Karpas-422 (cell line): ENCODE measurements around the gene LTK. TPM values are rescaled to one million over a fixed set of nuclear protein-coding genes. Genes with fewer than 3 reads are reported as not detected.

Experiments used
- DNase-seq: peaks from one replicate; pipeline ENCODE4 v3.0.0-alpha.2; 2015
- H2AFZ ChIP-seq: fragments of 200-600 bp; sonication (generic); 2 replicates; pipeline ENCODE4 v1.6.1; 2014; ENCODE audit warnings: antibody characterized with exemption, low read length, mixed read lengths
- H3K27ac ChIP-seq: fragments of 200-600 bp; sonication (generic); 2 replicates; pipeline ENCODE4 v1.5.1; 2014; ENCODE audit warnings: mild to moderate bottlenecking, low read length, moderate library complexity
- H3K27me3 ChIP-seq: fragments of 200-600 bp; sonication (generic); 2 replicates; pipeline ENCODE4 v1.6.1; 2014; ENCODE audit warnings: low read length, mixed read lengths
- H3K36me3 ChIP-seq: fragments of 200-600 bp; sonication (generic); 2 replicates; pipeline ENCODE4 v1.6.1; 2014; ENCODE audit warnings: low read length, mixed read lengths; ENCODE audit not compliant: insufficient read depth
- H3K4me1 ChIP-seq: fragments of 200-600 bp; sonication (generic); 2 replicates; pipeline ENCODE4 v1.6.1; 2014; ENCODE audit warnings: mild to moderate bottlenecking, low read length, mixed read lengths
- H3K4me2 ChIP-seq: fragments of 200-600 bp; sonication (generic); 2 replicates; pipeline ENCODE4 v1.6.1; 2014; ENCODE audit warnings: low read length, low read depth, mild to moderate bottlenecking; ENCODE audit not compliant: poor library complexity, severe bottlenecking
- H3K4me3 ChIP-seq: fragments of 200-600 bp; sonication (generic); 2 replicates; pipeline ENCODE4 v1.5.1; 2014; ENCODE audit warnings: mild to moderate bottlenecking, antibody characterized with exemption, low read length, mixed read lengths
- H3K79me2 ChIP-seq: fragments of 200-600 bp; sonication (generic); 2 replicates; pipeline ENCODE4 v1.6.1; 2014; ENCODE audit warnings: mild to moderate bottlenecking, low read length, mixed read lengths
- H3K9ac ChIP-seq: fragments of 200-600 bp; sonication (generic); 2 replicates; pipeline ENCODE4 v1.6.0; 2014; ENCODE audit warnings: low read length
- H3K9me2 ChIP-seq: fragments of 200-600 bp; sonication (generic), shearing (Covaris generic); replicated peaks from 2 replicates; pipeline ENCODE4 v1.6.0; 2014; ENCODE audit warnings: mild to moderate bottlenecking, low read length, moderate library complexity; ENCODE audit not compliant: insufficient read depth
- H3K9me3 ChIP-seq: fragments of 300-700, 200-600 bp; sonication (generic); 2 replicates; pipeline ENCODE4 v1.6.1; 2014; ENCODE audit warnings: low read length, mixed read lengths
- H4K20me1 ChIP-seq: fragments of 200-600 bp; sonication (generic); 2 replicates; pipeline ENCODE4 v1.6.1; 2014; ENCODE audit warnings: mild to moderate bottlenecking, antibody characterized with exemption, low read length, low read depth; ENCODE audit not compliant: insufficient read depth
- total RNA-seq: library from RNA; depleted of rRNA; stranded (reverse); fragments of >200 nt; shearing (Covaris generic); gene quantifications from 2 replicates; pipeline ENCODE4 v1.2.3, GENCODE V29; 2014; ENCODE audit warnings: low replicate concordance

Gene LTK
- total RNA-seq, 1 experiment from 2014 or later, result 0.78 TPM

- DNase-seq, result no peak
- Histone ChIP-seq H3K4me3 (no peak overlapping the region), H3K9ac (no peak overlapping the region), H4K20me1 (0 out of 2 replicates have a peak, but pooled peaks cover 3% of the 10 kb centered on the region), H3K9me3 (no peaks in the 10 kb centered on the region), H3K4me2 (no peak overlapping the region), H3K36me3 (no peaks in the 10 kb centered on the region), H3K27ac (no peak overlapping the region), H3K9me2 (no peaks in the 10 kb centered on the region), H3K4me1 (peaks cover 29% of the 10 kb centered on the region), H3K79me2 (no peaks in the 10 kb centered on the region), H2AFZ (no peak overlapping the region), H3K27me3 (no peaks in the 10 kb centered on the region)
Measured at GRCh38 chr15:41498657-41499056, 15.0 kb downstream of the LTK start.

- no peaks in the 10 kb centered on the region for H3K27me3 ChIP-seq
- peaks cover 7% of the 10 kb centered on the region; the same call in 1 of the 2 replicates for H4K20me1 ChIP-seq
- no peaks in the 10 kb centered on the region for H3K79me2 ChIP-seq
- no peak for DNase-seq
- no peak overlapping the region for H3K4me2 ChIP-seq
- peaks cover 32% of the 10 kb centered on the region for H3K4me1 ChIP-seq
- no peaks in the 10 kb centered on the region for H3K36me3 ChIP-seq
- H3K27ac ChIP-seq, result no peak overlapping the region
- no peak overlapping the region for H2AFZ ChIP-seq
- no peak overlapping the region for H3K4me3 ChIP-seq
- H3K9me2 ChIP-seq, result no peaks in the 10 kb centered on the region
- H3K9ac ChIP-seq, result no peak overlapping the region
- H3K9me3 ChIP-seq, result no peaks in the 10 kb centered on the region
Measured at GRCh38 chr15:41495736-41496599, 17.7 kb downstream of the LTK start.

GRCh38 chr15:41494922-41495735, 18.5 kb downstream of the LTK start:
- no peak for DNase-seq
- Histone ChIP-seq H3K9me3 (no peaks in the 10 kb centered on the region), H3K9me2 (no peaks in the 10 kb centered on the region), H3K4me1 (peaks cover 32% of the 10 kb centered on the region), H3K79me2 (no peaks in the 10 kb centered on the region), H3K4me3 (no peak overlapping the region), H3K36me3 (no peaks in the 10 kb centered on the region), H3K4me2 (no peak overlapping the region), H3K27ac (no peak overlapping the region), H3K9ac (no peak overlapping the region), H4K20me1 (peaks cover 7% of the 10 kb centered on the region; the same call in 1 of the 2 replicates), H3K27me3 (no peaks in the 10 kb centered on the region), H2AFZ (no peak overlapping the region)

GRCh38 chr15:41494190-41494921, 19.3 kb downstream of the LTK start:
- Histone ChIP-seq H3K4me3 (peak overlapping the region; percentile 79), H2AFZ (no peak overlapping the region), H3K9me2 (no peaks in the 10 kb centered on the region)

GRCh38 chr15:41493902-41494189, 19.8 kb downstream of the LTK start:
- Histone ChIP-seq H3K9me3 (no peaks in the 10 kb centered on the region), H3K27ac (no peak overlapping the region), H3K4me3 (peak overlapping the region; percentile 79), H3K9ac (peak overlapping the region; percentile 73; the same call in 1 of the 2 replicates), H3K4me2 (peak overlapping the region; percentile 58), H3K79me2 (no peaks in the 10 kb centered on the region), H3K9me2 (no peaks in the 10 kb centered on the region), H3K27me3 (no peaks in the 10 kb centered on the region), H3K4me1 (peaks cover 24% of the 10 kb centered on the region), H2AFZ (no peak overlapping the region), H4K20me1 (peaks cover 7% of the 10 kb centered on the region; the same call in 1 of the 2 replicates), H3K36me3 (no peaks in the 10 kb centered on the region)
- no peak for DNase-seq

More at GRCh38 chr15:41494190-41494921, 19.3 kb downstream of the LTK start:
- H3K9me3 ChIP-seq, result no peaks in the 10 kb centered on the region
- no peaks in the 10 kb centered on the region for H3K27me3 ChIP-seq
- H3K4me2 ChIP-seq, result peak overlapping the region; percentile 58
- no peak for DNase-seq
- H3K9ac ChIP-seq, result peak overlapping the region; percentile 73; the same call in 1 of the 2 replicates
- no peak overlapping the region for H3K27ac ChIP-seq
- H3K36me3 ChIP-seq, result no peaks in the 10 kb centered on the region
- H3K79me2 ChIP-seq, result no peaks in the 10 kb centered on the region
- peaks cover 29% of the 10 kb centered on the region for H3K4me1 ChIP-seq
- H4K20me1 ChIP-seq, result peaks cover 7% of the 10 kb centered on the region; the same call in 1 of the 2 replicates

DNA sequence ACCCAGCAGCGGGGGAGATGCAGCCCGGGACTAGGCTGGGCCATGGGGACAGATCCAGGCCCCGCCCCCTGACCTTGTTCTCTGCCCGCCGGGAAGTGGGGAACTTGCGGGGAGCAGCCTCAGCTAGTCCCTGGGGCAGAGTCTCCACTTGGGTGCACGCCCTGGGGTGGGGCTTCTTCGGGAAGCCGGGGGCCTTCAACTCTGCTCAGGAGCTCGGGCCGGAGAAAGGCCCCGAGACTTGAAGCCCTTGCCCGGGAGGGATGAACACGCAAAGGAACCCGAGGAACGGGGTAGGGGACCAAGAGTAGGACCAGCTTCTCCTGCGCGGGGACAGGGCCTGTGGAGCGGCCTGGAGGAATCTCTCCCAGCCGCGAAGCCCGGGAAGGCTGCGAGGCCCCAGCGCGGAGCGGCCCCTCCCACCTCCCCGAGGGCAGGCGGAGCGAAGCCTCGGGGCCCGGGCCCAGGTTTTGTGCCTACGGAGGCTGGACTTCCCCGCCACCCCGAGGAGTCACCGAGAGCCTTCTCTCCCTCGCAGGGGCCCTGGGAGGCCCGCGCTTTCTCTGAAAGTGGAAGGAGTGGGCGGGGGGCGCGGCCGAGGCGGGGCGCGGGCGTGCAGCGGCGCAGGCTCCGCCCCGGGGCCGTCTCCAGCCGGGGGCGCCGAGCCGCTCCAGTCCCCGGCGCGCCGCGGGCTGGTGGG, 20.3 kb downstream of the LTK start, which contains the start of gene ITPKA:
Gene ITPKA (plus strand): TSS at position 670 of the 697 bp plus-strand sequence. CDS start 54 bp downstream, outside the sequence.
- peak; percentile 81 for DNase-seq
- Histone ChIP-seq H3K79me2 (no peaks in the 10 kb centered on the region), H3K27me3 (no peaks in the 10 kb centered on the region), H3K9me2 (no peaks in the 10 kb centered on the region), H2AFZ (peak within 1 kb of the TSS; percentile 100), H3K36me3 (no peaks in the 10 kb centered on the region), H3K9ac (peak within 1 kb of the TSS; percentile 73), H3K4me3 (peak within 1 kb of the TSS; percentile 79), H3K4me2 (peak within 1 kb of the TSS; percentile 92), H3K4me1 (peaks cover 19% of the 10 kb centered on the region), H3K9me3 (no peaks in the 10 kb centered on the region), H3K27ac (no peak within 1 kb of the TSS), H4K20me1 (peaks cover 7% of the 10 kb centered on the region; the same call in 1 of the 2 replicates)

DNA sequence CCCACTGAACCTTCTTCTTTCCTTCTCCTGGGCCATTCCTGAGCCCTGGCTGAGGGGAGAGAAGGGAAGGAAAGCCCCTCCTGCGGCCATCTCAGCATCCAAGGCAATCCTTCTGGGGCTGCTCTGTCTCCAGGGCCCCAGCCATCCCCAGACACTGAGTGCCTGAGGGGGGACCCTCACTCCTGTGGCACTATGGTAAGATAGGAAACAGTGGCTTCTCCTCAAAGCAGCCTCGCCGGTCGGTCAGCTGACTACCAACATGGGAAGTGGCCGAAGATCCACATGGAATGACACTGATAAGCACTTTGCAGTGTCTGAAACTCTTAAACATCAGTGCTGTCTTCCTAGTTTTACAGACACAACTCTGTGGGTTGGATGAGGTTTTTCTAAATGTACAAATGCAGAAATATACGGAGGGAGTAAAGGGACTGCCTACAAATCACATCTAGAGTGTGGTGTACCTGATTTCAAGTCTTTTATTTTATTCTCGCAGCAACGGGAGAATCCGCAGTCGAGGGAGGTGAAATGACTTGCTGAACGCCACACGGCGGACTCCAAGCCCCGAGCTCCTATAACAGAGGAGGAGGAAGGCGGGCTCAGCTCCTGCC, 20.9 kb downstream of the LTK start:
- Histone ChIP-seq H3K9ac (peak overlapping the region; percentile 73), H3K27me3 (no peaks in the 10 kb centered on the region), H3K4me1 (peaks cover 18% of the 10 kb centered on the region), H3K9me2 (no peaks in the 10 kb centered on the region), H3K4me3 (peak overlapping the region; percentile 79), H3K4me2 (peak overlapping the region; percentile 92), H3K79me2 (no peaks in the 10 kb centered on the region), H3K27ac (no peak overlapping the region), H4K20me1 (peaks cover 7% of the 10 kb centered on the region; the same call in 1 of the 2 replicates), H2AFZ (peak overlapping the region; percentile 100), H3K9me3 (no peaks in the 10 kb centered on the region), H3K36me3 (no peaks in the 10 kb centered on the region)
- DNase-seq, result no peak
